ENCODE measurements around the gene ADGRL1. TPM values are rescaled to one million over a fixed set of nuclear protein-coding genes. Genes with fewer than 3 reads are reported as not detected.
"Not testable (repeated sequence)": the region's sequence is repeated elsewhere in the genome, so short reads cannot be mapped to it uniquely, and the experiment has no call there.

Gene ADGRL1
- total and polyA plus RNA-seq, 3 donors from 2014 or later = 23.8 to 57.2 (median 45.0) TPM

DNA sequence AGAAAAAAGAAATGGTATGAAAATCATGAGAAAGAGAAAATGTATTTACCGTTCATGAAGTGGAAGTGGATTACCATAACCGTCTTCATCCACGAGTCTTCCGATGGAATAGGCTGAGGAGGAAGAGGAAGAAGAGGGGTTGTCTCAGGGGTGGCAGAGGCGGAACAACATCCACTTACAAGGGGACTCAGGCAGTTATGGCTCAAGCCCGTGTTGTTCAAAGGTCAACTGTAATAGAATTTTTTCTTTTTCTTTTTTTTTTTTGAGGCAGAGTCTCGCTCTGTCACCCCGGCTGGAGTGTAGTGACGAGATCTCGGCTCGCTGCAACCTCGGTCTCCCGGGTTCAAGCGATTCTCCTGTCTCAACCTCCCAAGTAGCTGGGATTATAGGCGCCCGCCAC, 16.9 kb upstream of the ADGRL1 start:
- no peak for DNase-seq
- H3K9me3 ChIP-seq = no peaks in the 10 kb centered on the region
- H3K4me1 ChIP-seq = no peaks in the 10 kb centered on the region
- TF ChIP-seq, protein P1, sequence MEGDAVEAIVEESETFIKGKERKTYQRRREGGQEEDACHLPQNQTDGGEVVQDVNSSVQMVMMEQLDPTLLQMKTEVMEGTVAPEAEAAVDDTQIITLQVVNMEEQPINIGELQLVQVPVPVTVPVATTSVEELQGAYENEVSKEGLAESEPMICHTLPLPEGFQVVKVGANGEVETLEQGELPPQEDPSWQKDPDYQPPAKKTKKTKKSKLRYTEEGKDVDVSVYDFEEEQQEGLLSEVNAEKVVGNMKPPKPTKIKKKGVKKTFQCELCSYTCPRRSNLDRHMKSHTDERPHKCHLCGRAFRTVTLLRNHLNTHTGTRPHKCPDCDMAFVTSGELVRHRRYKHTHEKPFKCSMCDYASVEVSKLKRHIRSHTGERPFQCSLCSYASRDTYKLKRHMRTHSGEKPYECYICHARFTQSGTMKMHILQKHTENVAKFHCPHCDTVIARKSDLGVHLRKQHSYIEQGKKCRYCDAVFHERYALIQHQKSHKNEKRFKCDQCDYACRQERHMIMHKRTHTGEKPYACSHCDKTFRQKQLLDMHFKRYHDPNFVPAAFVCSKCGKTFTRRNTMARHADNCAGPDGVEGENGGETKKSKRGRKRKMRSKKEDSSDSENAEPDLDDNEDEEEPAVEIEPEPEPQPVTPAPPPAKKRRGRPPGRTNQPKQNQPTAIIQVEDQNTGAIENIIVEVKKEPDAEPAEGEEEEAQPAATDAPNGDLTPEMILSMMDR (IDR thresholded peaks at IDR 0.05) = no peak
- no peak for TF ChIP-seq POLR2A (IDR thresholded peaks at IDR 0.05)
- no peaks in the 10 kb centered on the region for H3K27me3 ChIP-seq
- no peak overlapping the region for H3K4me3 ChIP-seq
- H3K27ac ChIP-seq = no peak overlapping the region
- intact Hi-C loops (cut with DNase I; ENCODE audit: low total_unique reads) = no loop called here
- H3K36me3 ChIP-seq (ENCODE audit: low read depth, missing control alignments) = no peaks in the 10 kb centered on the region
- WGBS, 2 donors = 89 to 92% methylated on average over 16 of the region's 16 CpGs

DNA sequence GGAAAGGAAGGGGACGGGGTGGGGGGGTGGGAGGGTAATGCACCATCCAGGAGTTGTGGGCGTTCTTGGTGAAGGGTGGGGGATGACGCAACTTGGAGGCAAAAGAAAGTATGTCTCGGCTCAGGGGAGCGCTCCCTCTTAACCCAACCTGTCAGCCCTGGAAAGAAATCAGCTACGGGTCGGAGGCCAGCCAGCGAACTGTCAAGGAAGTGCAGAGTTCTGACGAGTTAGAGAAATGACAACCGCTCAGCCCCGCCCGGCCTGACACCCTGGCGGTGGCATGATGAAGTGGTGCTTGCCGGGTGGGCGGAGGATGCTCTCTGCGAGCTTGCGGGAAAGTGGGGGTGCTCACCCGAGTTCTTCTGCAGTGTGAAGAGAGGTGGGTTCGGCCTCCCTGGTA, 15.4 kb upstream of the ADGRL1 start:
- H3K9me3 ChIP-seq; H3K27ac ChIP-seq; H3K36me3 ChIP-seq (ENCODE audit: low read depth, missing control alignments); H3K4me3 ChIP-seq; H3K4me1 ChIP-seq; H3K27me3 ChIP-seq; intact Hi-C loops (cut with DNase I; ENCODE audit: low total_unique reads): not testable (repeated sequence)
- 40 to 44% methylated on average over 15 to 19 of the region's 19 CpGs for WGBS, 2 donors
- peak; percentile 36 for DNase-seq
- TF ChIP-seq, protein P1 (IDR thresholded peaks at IDR 0.05) = peak in 2 of 3 experiments; percentile 21 to 29

DNA sequence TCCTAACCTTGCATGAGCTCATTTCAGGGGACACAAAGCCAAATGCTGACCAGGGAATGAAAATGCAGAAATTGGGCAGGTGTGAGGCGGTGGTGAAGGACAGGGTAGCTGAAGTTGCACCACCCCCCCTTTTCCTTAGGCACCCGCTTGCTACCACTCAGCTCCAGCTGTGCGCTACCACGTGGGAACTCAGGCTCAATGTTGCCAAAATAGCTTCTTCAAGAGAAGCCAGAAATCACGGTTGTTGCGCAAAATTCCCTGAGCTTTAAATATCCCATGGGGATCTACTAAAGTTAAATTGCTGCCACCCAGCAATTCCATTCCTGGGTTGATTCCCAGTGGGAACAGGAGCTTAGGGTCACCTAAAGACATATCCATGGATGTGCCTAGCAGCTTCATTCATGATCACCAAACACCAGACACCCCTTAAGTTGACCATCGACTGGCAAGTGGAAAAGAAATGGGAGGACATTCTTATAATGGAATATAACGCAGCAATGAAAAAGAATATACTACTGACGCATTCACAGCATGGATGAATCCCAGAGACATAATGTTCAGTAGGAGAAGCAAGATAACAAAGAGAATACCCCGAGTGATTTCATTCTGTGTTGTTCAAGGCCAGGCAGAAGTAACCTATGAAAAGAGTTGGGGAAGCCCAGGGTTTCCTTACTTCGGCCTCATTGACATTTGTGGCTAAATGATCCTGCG, 12.8 kb upstream of the ADGRL1 start:
- WGBS, 2 donors = 85 to 86% methylated on average over 11 to 12 of the region's 12 CpGs
- intact Hi-C loops (cut with DNase I; ENCODE audit: low total_unique reads) = no loop called here
- H3K27ac ChIP-seq = no peak overlapping the region

DNA sequence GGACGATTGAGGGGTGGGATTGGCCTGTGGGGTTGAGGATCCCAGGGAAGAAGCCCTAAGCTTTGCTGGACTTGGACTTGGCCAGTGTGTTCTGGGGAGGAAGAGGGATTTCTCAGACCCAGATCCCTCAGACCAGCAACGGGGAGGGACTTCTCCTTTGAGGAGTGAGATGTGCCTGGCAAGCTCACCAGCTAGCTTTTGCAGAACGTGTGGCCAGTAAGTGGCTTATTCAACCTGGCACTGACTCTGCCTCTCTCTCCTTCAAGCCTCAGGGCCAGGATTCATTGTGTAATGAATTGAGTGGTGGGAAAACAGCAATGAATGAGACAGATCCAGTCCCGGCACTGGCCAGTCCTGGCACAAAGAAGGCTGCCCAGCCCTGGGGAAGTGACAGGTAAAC, 11.9 kb upstream of the ADGRL1 start:
- H3K36me3 ChIP-seq (ENCODE audit: low read depth, missing control alignments); H3K4me1 ChIP-seq; H3K9me3 ChIP-seq; H3K4me3 ChIP-seq; DNase-seq; H3K27me3 ChIP-seq; intact Hi-C loops (cut with DNase I; ENCODE audit: low total_unique reads); H3K27ac ChIP-seq: not testable (repeated sequence)
- WGBS, 2 donors = 22 to 24% methylated on average over 4 of the region's 4 CpGs

More for the DNA sequence above, 12.8 kb upstream of the ADGRL1 start:
- no peak for DNase-seq
- Histone ChIP-seq H3K4me1 (no peaks in the 10 kb centered on the region), H3K27me3 (no peaks in the 10 kb centered on the region), H3K36me3 (ENCODE audit: low read depth, missing control alignments) (no peaks in the 10 kb centered on the region), H3K9me3 (no peaks in the 10 kb centered on the region), H3K4me3 (no peak overlapping the region)
- TF ChIP-seq, protein P1 (IDR thresholded peaks at IDR 0.05) = no peak
- TF ChIP-seq POLR2A (IDR thresholded peaks at IDR 0.05) = no peak

DNA sequence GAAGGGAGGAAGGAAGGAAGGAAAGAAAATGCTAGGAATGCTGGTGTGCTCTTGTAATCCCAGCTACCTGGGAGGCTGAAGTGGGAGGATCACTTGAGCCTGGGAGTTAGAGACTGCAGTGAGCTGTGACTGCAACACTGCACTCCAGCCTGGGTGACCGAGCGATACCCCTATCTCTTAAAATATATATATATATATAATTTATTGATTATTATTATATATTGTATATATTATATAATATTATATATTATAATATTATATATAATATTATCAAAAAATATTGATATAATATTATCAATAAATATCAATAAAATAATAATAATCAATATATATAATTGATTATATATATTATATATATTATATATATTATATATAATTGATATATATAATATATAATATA, 8.6 kb upstream of the ADGRL1 start:
- intact Hi-C loops (cut with DNase I; ENCODE audit: low total_unique reads) = no loop called here
- no peaks in the 10 kb centered on the region for H3K27me3 ChIP-seq
- no peaks in the 10 kb centered on the region for H3K36me3 ChIP-seq (ENCODE audit: low read depth, missing control alignments)
- H3K9me3 ChIP-seq = no peaks in the 10 kb centered on the region
- H3K4me1 ChIP-seq = no peaks in the 10 kb centered on the region
- WGBS, 2 donors = 92 to 93% methylated on average over 2 of the region's 2 CpGs
- DNase-seq = no peak
- no peak for TF ChIP-seq POLR2A (IDR thresholded peaks at IDR 0.05)
- TF ChIP-seq, protein P1 (IDR thresholded peaks at IDR 0.05) = no peak
- no peak overlapping the region for H3K4me3 ChIP-seq
- H3K27ac ChIP-seq = no peak overlapping the region

DNA sequence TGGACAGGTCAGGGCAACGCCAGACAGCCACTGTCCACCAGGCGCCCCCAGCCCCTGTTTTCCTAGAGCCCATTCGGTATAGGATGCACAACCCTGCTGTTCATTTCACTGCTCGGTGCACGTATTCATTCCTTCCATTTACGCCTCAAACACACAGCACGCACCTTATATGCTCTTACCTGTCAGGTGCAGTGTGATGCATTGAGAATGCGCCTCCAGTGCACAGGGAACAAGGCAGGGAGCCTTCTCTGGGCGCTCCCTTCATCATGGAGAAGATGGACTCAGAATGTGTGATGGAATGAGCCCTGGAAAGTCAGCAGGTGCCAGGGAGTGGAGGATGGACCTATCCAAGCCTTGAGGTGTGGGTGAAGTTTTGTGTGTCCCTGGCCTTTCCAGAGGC, 4.2 kb upstream of the ADGRL1 start:
- 57 to 61% methylated on average over 6 to 9 of the region's 9 CpGs for WGBS, 2 donors
- DNase-seq; intact Hi-C loops (cut with DNase I; ENCODE audit: low total_unique reads): not testable (repeated sequence)

DNA sequence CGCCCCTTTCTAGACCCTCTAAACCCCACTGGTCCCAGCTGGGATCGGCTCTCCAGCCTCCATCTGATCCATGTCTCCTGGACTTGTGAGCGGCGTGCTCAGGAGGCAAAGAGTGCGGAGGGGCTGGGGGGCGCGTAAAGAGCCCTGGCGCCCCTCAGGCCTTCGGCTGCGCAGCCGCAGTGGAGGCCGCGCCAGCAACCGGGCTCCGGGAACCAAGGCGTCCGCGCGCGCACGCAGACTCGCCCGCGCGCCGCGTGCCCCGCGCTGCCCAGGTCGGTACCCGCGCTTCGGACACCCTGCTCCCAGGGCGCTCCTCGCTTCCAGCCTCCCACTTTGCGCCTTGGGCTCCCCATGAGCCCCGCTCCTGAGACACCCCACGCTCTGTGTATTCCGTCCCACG, 3.4 kb upstream of the ADGRL1 start:
- H3K4me3 ChIP-seq = peak overlapping the region; percentile 24 to 31
- intact Hi-C loops (cut with DNase I; ENCODE audit: low total_unique reads) = not testable (repeated sequence)

More for the DNA sequence above, 4.2 kb upstream of the ADGRL1 start:
- H3K4me1 ChIP-seq; H3K4me3 ChIP-seq; H3K36me3 ChIP-seq (ENCODE audit: low read depth, missing control alignments); H3K27ac ChIP-seq; H3K27me3 ChIP-seq; H3K9me3 ChIP-seq: not testable (repeated sequence)

DNA sequence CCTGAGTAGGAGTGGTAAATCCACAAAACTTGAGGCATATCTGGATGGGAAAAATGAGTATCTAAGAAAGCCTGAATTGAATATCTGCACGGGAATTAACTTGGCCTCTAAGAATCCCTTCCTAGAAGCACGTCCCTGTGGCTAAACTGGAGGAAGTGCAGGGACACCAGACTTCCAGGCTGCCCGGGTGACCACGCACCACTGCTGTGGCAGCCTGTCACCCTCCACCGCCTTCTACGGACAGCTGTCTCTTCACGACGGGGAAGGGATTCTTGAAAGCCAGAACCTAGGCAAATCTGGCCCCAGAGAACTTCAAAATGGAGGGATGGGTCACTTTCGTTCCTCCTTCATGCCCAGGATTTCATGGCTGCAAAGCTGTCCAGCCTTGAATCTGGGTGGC, 2.5 kb upstream of the ADGRL1 start:
- H3K27ac ChIP-seq; H3K4me1 ChIP-seq; DNase-seq; intact Hi-C loops (cut with DNase I; ENCODE audit: low total_unique reads); H3K9me3 ChIP-seq; H3K4me3 ChIP-seq; H3K36me3 ChIP-seq (ENCODE audit: low read depth, missing control alignments); H3K27me3 ChIP-seq: not testable (repeated sequence)
- 30 to 37% methylated on average over 9 of the region's 9 CpGs for WGBS, 2 donors

More for the DNA sequence above, 3.4 kb upstream of the ADGRL1 start:
- 0 to 2% methylated on average over 4 to 40 of the region's 40 CpGs for WGBS, 2 donors
- not testable (repeated sequence) for H3K36me3 ChIP-seq (ENCODE audit: low read depth, missing control alignments); H3K27me3 ChIP-seq; DNase-seq; H3K27ac ChIP-seq; H3K9me3 ChIP-seq; H3K4me1 ChIP-seq
